Measurements from ENCODE around the gene TPGS1.
A peak's percentile ranks its signal among the peaks of the same experiment; 100 is the strongest.

Gene TPGS1

DNA sequence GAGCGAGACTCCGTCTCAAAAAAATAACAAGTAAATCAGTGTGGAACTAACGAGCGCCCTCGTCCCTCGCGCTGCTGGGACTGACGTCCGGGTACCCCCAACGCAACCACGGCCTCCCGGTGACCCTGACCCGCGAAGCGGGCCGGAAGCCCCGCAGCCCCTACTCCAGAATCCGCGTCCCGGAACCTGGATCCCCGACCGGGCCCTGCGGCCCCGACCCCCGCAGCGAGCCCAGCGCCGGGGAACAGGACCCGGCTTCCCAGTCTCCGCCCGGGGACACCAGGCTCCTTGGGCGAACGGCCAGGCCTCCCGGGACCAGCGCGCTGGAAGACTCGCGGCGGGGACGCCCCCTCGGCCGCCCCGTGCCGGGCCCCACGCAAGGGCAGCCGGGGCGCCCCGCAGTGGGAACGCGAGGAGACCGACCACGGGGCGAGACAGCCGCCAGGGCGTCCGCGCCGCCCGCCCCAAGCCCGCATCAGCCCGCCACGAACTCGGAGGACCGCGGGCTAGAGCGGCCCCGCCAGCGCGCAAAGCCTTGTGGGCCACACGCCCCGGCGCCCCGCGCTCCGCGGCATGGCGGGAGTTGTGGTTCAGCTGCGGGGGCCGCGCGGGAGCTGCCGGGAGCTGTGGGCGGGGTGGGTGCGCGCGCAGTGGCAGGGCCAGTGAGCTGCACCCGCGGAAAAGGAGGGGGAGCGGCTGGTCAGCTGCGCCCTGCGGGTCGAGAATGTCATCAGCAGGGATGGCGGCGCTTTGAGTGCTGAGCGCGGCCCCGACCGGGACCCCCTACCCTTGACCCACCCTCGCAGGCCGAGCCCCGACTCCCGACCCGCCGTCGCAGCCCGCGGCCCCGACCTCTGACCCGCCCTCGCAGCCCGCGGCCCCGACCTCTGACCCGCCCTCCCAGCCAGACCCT, 18.5 kb upstream of the TPGS1 start:
- Histone ChIP-seq H3K36me3 (ENCODE audit: control insufficient read depth, insufficient read depth, low read length) (no peaks in the 10 kb centered on the region), H2AFZ (peak overlapping the region; percentile 97), H3K27ac (peak overlapping the region; percentile 86), H3K4me2 (ENCODE audit: low read length) (peak overlapping the region; percentile 98), H3K4me1 (no peaks in the 10 kb centered on the region), H3K9me3 (ENCODE audit: control insufficient read depth, low read length) (no peaks in the 10 kb centered on the region), H3K79me2 (no peaks in the 10 kb centered on the region), H3K27me3 (ENCODE audit: control insufficient read depth, insufficient read depth, low read length) (no peaks in the 10 kb centered on the region), H3K9ac (peak overlapping the region; percentile 96), H3K4me3 (ENCODE audit: low read depth, low read length) (peak overlapping the region; percentile 87)
- TF ChIP-seq, protein P1, sequence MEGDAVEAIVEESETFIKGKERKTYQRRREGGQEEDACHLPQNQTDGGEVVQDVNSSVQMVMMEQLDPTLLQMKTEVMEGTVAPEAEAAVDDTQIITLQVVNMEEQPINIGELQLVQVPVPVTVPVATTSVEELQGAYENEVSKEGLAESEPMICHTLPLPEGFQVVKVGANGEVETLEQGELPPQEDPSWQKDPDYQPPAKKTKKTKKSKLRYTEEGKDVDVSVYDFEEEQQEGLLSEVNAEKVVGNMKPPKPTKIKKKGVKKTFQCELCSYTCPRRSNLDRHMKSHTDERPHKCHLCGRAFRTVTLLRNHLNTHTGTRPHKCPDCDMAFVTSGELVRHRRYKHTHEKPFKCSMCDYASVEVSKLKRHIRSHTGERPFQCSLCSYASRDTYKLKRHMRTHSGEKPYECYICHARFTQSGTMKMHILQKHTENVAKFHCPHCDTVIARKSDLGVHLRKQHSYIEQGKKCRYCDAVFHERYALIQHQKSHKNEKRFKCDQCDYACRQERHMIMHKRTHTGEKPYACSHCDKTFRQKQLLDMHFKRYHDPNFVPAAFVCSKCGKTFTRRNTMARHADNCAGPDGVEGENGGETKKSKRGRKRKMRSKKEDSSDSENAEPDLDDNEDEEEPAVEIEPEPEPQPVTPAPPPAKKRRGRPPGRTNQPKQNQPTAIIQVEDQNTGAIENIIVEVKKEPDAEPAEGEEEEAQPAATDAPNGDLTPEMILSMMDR (IDR thresholded peaks at IDR 0.05) = no peak

DNA sequence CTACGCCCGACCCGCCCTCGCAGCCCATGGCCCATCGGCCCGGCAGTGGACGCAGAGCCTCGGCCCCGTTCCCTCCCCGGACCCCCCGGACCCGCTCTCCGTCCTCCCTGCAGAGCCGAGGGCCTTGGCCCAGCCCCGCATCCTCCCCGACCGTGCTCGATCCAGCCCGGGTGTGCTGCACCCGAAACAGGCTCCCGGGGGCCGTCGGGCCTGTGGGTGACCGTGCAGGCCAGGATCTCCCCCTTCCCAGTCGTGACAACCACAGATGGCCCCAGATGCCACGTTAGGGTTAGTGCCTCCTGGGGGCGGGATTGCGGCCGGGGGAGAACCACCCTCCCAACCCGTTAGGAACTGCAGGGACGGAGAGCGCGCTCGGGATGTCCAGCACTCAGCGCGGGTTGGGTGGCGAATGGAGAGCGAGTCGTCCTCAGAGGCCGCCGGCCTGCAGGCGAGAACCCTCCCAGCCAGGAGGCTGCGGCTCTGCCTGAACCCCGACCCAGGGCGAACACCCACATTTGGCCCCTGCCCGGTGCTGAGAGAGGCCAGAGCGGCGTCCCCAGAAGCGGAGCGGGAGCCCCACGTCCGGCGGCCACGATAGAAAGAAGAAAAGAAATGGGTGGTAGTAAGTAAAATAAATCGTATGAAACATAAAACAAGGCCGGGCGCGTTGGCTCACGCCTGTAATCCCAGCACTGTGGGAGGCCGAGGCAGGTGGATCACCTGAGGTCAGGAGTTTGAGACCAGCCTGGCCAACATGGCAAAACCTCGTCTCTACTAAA, 17.7 kb upstream of the TPGS1 start:
- TF ChIP-seq, protein P1 (IDR thresholded peaks at IDR 0.05) = no peak
- H3K4me2 ChIP-seq (ENCODE audit: low read length) = peak overlapping the region; percentile 98

DNA sequence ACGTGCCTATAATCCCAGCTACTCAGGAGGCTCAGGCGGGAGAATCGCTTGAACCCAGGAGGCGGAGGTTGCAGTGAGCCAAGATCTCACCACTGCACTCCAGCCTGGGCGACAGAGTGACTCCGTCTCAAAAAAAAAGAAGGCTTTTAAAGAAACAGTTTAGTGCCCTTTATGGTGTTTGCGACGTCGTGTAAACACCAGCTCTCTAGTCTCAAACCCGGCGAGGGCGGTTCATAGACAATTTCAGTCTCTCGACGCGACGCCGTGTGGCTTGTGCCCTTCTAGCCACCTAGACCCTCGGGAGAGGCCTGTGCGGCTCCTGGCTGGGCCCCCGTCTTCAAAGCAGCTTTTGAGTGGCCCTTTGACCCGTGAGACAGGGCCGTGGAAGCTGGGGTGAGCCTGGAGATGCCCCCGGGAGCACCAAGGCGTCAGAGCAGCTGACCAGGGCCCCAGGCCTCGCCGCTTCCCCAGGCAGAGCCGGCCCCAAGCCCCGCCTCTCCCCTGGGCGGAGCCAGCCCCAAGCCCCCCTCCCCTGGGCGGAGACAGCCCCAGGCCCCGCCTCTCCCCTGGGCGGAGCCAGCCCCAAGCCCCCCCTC, 16.1 kb upstream of the TPGS1 start:
- no peak overlapping the region for H3K4me3 ChIP-seq (ENCODE audit: low read depth, low read length)
- H3K4me1 ChIP-seq = no peaks in the 10 kb centered on the region
- H3K36me3 ChIP-seq (ENCODE audit: control insufficient read depth, insufficient read depth, low read length) = no peaks in the 10 kb centered on the region
- H3K27ac ChIP-seq = no peak overlapping the region
- H3K9me3 ChIP-seq (ENCODE audit: control insufficient read depth, low read length) = no peaks in the 10 kb centered on the region
- no peak overlapping the region for H2AFZ ChIP-seq
- no peaks in the 10 kb centered on the region for H3K79me2 ChIP-seq
- no peaks in the 10 kb centered on the region for H3K27me3 ChIP-seq (ENCODE audit: control insufficient read depth, insufficient read depth, low read length)
- TF ChIP-seq, protein P1 (IDR thresholded peaks at IDR 0.05) = no peak
- no peak overlapping the region for H3K4me2 ChIP-seq (ENCODE audit: low read length)
- no peak overlapping the region for H3K9ac ChIP-seq

More for the DNA sequence above, 17.7 kb upstream of the TPGS1 start:
- Histone ChIP-seq H3K4me3 (ENCODE audit: low read depth, low read length) (peak overlapping the region; percentile 87), H3K9ac (peak overlapping the region; percentile 90), H3K36me3 (ENCODE audit: control insufficient read depth, insufficient read depth, low read length) (no peaks in the 10 kb centered on the region), H3K79me2 (no peaks in the 10 kb centered on the region), H2AFZ (peak overlapping the region; percentile 97), H3K27me3 (ENCODE audit: control insufficient read depth, insufficient read depth, low read length) (no peaks in the 10 kb centered on the region), H3K4me1 (no peaks in the 10 kb centered on the region), H3K9me3 (ENCODE audit: control insufficient read depth, low read length) (no peaks in the 10 kb centered on the region), H3K27ac (peak overlapping the region; percentile 86)

DNA sequence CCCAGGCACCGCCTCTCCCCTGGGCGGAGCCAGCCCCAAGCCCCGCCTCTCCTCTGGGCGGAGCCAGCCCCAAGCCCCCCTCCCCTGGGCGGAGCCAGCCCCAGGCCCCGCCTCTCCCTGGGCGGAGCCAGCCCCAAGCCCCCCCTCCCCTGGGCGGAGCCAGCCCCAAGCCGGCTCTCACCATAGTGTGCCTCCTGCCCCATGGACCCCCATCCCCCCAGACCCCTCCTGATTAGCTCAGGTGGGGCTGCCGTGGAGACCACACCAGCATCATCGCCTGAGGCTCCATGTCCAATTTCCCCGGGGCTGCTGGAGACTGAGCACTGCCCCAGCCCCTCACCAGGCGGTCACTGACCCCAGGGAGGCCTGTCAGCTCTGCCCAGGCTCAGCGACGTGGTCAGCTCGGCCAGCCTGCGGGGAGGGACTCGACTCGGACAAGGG, 15.2 kb upstream of the TPGS1 start:
- TF ChIP-seq, protein P1 (IDR thresholded peaks at IDR 0.05) = no peak
- Histone ChIP-seq H3K36me3 (ENCODE audit: control insufficient read depth, insufficient read depth, low read length) (no peaks in the 10 kb centered on the region), H3K4me3 (ENCODE audit: low read depth, low read length) (no peak overlapping the region), H2AFZ (no peak overlapping the region), H3K79me2 (no peaks in the 10 kb centered on the region), H3K9me3 (ENCODE audit: control insufficient read depth, low read length) (no peaks in the 10 kb centered on the region), H3K4me2 (ENCODE audit: low read length) (no peak overlapping the region), H3K27me3 (ENCODE audit: control insufficient read depth, insufficient read depth, low read length) (no peaks in the 10 kb centered on the region), H3K9ac (no peak overlapping the region), H3K4me1 (no peaks in the 10 kb centered on the region), H3K27ac (no peak overlapping the region)

Measured in parathyroid adenoma (tissue), 2 donors.